Smooth muscle cell (in vitro differentiated cells): ENCODE measurements around the gene PHYHD1. TPM values are rescaled to one million over a fixed set of nuclear protein-coding genes. Genes with fewer than 3 reads are reported as not detected.
A peak's percentile ranks its signal among the peaks of the same experiment; 100 is the strongest.

Source experiments
- DNase-seq: peaks from one replicate; lab custom pipeline; 2025; ENCODE audit not compliant: unreplicated experiment; lab: John Stamatoyannopoulos, UW
- H2AFZ ChIP-seq: fragments of 200-600 bp; sonication (generic); 2 replicates; pipeline ENCODE4 v1.6.0; 2016; ENCODE audit warnings: antibody characterized with exemption, low read depth, mild to moderate bottlenecking
- H3F3A ChIP-seq: fragments of 200-600 bp; sonication (generic); 2 replicates; pipeline ENCODE4 v1.6.0; 2017; ENCODE audit warnings: antibody characterized with exemption, low read depth
- H3K27ac ChIP-seq: fragments of 200-600 bp; sonication (generic); 2 replicates; pipeline ENCODE4 v1.5.1; 2016; ENCODE audit warnings: low read depth, mild to moderate bottlenecking
- H3K27me3 ChIP-seq: fragments of 200-600 bp; sonication (generic); 2 replicates; pipeline ENCODE4 v1.6.1; 2016; ENCODE audit warnings: low read depth, mild to moderate bottlenecking
- H3K36me3 ChIP-seq: fragments of 200-600 bp; sonication (generic); 2 replicates; pipeline ENCODE4 v1.5.1; 2016; ENCODE audit warnings: low read depth
- H3K4me1 ChIP-seq: fragments of 200-600 bp; sonication (generic); 2 replicates; pipeline ENCODE4 v1.5.1; 2016; ENCODE audit warnings: low read depth
- H3K4me2 ChIP-seq: fragments of 200-600 bp; sonication (generic); 2 replicates; pipeline ENCODE4 v1.6.0; 2016; ENCODE audit warnings: mild to moderate bottlenecking
- H3K4me3 ChIP-seq: fragments of 200-600 bp; sonication (generic); 2 replicates; pipeline ENCODE4 v1.5.1; 2016; ENCODE audit warnings: mild to moderate bottlenecking
- H3K79me2 ChIP-seq: fragments of 200-600 bp; sonication (generic); 2 replicates; pipeline ENCODE4 v1.6.0; 2016; ENCODE audit warnings: low read depth, mild to moderate bottlenecking
- H3K9ac ChIP-seq: fragments of 200-600 bp; sonication (generic); 2 replicates; pipeline ENCODE4 v1.6.0; 2016; ENCODE audit warnings: low read depth
- H3K9me3 ChIP-seq: fragments of 200-600 bp; sonication (generic); replicated peaks from 2 replicates; pipeline ENCODE4 v1.5.1; 2016; ENCODE audit warnings: low read depth
- H4K20me1 ChIP-seq: fragments of 200-600 bp; sonication (generic); 2 replicates; pipeline ENCODE4 v1.6.0; 2016; ENCODE audit warnings: low read depth
- WGBS: methylation state at CpG from one replicate; pipeline ENCODE4 v1.1.7; 2016; ENCODE audit warnings: low lambda C conversion rate; 5-methylcytosine and 5-hydroxymethylcytosine counted together
- polyA plus RNA-seq: library from polyadenylated mRNA; unstranded; fragments of >200 nt; fragmentation: Nextera tagmentation; extraction: Ambion mirVana; gene quantifications from 2 replicates; pipeline ENCODE4 v1.2.1, GENCODE V29; 2016
- total RNA-seq: library from RNA; depleted of rRNA; stranded (reverse); fragments of >200 nt; gene quantifications from 2 replicates; pipeline ENCODE4 v1.2.3, GENCODE V29; 2014
- TF ChIP-seq, protein P1 (sequence below): fragments of 200-600 bp; sonication (generic); IDR thresholded peaks from 2 replicates; pipeline ENCODE4 v1.5.1; 2017; ENCODE audit warnings: borderline replicate concordance, mild to moderate bottlenecking, antibody characterized with exemption; ENCODE audit not compliant: insufficient read depth, poor library complexity, severe bottlenecking

Gene PHYHD1
- total and polyA plus RNA-seq, 2 experiments from 2014 or later, result 7.3 to 37.6 TPM

DNA sequence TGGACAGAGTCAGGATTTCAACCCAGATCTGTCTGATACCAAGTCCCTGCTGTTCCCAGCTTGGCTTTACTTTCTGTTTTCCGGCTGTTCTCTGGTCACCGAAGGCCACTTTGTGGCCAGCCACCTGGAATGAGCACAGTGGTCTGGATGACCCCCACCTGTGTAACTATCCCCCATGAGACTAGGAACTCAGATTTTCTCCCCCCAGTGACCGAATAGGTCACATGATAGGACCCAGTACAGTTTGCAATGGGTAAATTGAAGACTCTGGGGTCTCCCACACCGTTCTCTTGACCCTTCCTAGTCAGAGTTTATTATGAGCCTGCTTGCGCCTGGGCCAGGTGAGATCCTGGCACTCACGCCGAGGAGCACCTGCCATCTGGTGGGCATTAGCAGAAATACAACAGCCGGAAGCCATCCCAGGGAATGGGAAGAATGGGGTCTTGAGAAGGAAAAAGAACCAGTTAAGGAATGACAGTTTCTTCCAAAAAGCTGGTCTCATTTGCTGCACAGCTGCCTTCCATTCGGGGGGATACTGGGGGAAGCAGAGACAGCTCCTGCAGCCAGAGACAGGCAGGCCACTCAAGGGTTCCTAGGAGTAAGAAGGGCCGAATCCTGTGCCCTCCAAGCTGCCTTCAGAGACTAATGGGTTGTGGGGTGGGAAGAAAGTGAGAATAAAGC, 7.1 kb downstream of the PHYHD1 start:
- 42% methylated on average over 10 of the region's 10 CpGs for WGBS
- TF ChIP-seq, protein P1, sequence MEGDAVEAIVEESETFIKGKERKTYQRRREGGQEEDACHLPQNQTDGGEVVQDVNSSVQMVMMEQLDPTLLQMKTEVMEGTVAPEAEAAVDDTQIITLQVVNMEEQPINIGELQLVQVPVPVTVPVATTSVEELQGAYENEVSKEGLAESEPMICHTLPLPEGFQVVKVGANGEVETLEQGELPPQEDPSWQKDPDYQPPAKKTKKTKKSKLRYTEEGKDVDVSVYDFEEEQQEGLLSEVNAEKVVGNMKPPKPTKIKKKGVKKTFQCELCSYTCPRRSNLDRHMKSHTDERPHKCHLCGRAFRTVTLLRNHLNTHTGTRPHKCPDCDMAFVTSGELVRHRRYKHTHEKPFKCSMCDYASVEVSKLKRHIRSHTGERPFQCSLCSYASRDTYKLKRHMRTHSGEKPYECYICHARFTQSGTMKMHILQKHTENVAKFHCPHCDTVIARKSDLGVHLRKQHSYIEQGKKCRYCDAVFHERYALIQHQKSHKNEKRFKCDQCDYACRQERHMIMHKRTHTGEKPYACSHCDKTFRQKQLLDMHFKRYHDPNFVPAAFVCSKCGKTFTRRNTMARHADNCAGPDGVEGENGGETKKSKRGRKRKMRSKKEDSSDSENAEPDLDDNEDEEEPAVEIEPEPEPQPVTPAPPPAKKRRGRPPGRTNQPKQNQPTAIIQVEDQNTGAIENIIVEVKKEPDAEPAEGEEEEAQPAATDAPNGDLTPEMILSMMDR, result peak; percentile 75
- Histone ChIP-seq H3K27ac (no peak overlapping the region), H3K4me3 (no peak overlapping the region), H3K27me3 (no peaks in the 10 kb centered on the region), H3K4me1 (no peaks in the 10 kb centered on the region), H3K79me2 (peaks cover 5% of the 10 kb centered on the region), H3K9ac (no peak overlapping the region), H3F3A (no peaks in the 10 kb centered on the region), H4K20me1 (no peaks in the 10 kb centered on the region), H3K36me3 (no peaks in the 10 kb centered on the region), H2AFZ (no peak overlapping the region), H3K4me2 (no peak overlapping the region), H3K9me3 (no peaks in the 10 kb centered on the region)
- no peak for DNase-seq

DNA sequence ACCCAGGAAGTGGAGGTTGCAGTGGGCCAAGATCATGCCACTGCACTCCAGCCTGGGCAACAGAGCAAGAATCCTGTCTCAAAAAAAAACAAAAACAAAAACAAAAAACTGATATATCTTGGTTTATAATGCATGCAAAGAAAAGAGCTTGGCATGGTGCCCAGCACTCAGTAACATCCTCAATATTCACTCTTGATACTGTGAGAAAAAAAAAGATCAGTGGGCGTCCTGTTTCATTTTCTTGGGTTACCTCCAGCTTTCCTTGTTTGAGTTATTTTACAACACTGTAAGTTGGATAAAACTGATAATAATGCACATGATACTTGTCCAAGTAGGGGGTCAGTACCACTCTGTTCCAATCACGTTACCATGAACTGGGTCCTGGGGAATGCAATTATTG, 7.8 kb downstream of the PHYHD1 start:
- TF ChIP-seq, protein P1, result no peak
- no peak for DNase-seq

DNA sequence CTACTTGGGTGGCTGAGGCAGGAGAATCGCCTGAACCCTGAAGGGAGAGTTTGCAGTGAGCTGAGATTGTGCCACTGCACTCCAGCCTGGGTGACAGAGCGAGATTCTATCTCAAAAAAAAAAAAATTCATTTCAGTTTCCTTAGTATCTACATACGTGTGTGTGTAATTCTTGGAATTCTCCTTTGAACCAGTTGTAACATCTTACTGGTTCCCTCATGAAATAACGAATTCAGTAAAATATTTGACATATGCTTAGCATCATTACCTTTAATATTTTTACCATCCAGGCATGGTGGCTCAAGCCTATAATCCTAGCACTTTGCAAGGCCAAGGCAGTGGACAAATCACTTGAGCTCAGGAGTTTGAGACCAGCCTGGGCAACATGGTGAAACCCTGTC, 8.8 kb downstream of the PHYHD1 start:
- H3F3A ChIP-seq, result no peaks in the 10 kb centered on the region
- H3K27me3 ChIP-seq, result no peaks in the 10 kb centered on the region
- H3K4me2 ChIP-seq, result no peak overlapping the region
- no peaks in the 10 kb centered on the region for H4K20me1 ChIP-seq
- H3K9ac ChIP-seq, result no peak overlapping the region
- H3K79me2 ChIP-seq, result no peaks in the 10 kb centered on the region
- H3K27ac ChIP-seq, result no peak overlapping the region
- no peak overlapping the region for H2AFZ ChIP-seq
- no peaks in the 10 kb centered on the region for H3K4me1 ChIP-seq
- DNase-seq, result no peak
- H3K4me3 ChIP-seq, result no peak overlapping the region
- TF ChIP-seq, protein P1, result no peak
- 90% methylated on average over 4 of the region's 4 CpGs for WGBS
- no peaks in the 10 kb centered on the region for H3K9me3 ChIP-seq
- H3K36me3 ChIP-seq, result no peaks in the 10 kb centered on the region

More for the DNA sequence above, 7.8 kb downstream of the PHYHD1 start:
- Histone ChIP-seq H3K27ac (no peak overlapping the region), H3F3A (no peaks in the 10 kb centered on the region), H3K27me3 (no peaks in the 10 kb centered on the region), H3K36me3 (no peaks in the 10 kb centered on the region), H3K79me2 (peaks cover 5% of the 10 kb centered on the region), H3K4me1 (no peaks in the 10 kb centered on the region), H4K20me1 (no peaks in the 10 kb centered on the region), H3K4me2 (no peak overlapping the region), H3K4me3 (no peak overlapping the region), H3K9ac (no peak overlapping the region), H2AFZ (no peak overlapping the region), H3K9me3 (no peaks in the 10 kb centered on the region)
- 100% methylated on average over 2 of the region's 2 CpGs for WGBS

DNA sequence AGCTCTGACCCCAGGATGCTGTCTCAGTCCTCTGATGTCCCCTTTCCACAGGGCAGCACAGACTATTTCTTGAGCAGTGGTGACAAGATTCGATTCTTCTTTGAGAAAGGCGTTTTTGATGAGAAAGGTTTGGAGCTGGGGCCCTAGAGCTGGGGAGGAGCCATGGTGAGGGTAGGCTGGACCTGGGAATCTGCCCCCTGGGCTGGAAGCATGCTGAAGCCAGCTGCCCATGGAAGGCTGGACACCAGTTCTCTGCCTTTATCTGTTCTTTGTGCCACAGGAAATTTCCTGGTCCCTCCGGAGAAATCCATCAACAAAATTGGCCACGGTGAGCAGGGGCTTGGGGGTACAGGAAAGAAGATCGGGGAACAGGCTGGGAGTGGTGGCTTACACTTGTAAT, 12.9 kb downstream of the PHYHD1 start:
- 92% methylated on average over 5 of the region's 5 CpGs for WGBS
- Histone ChIP-seq H3K27me3 (no peaks in the 10 kb centered on the region), H4K20me1 (no peaks in the 10 kb centered on the region), H3K9ac (no peak overlapping the region), H3K36me3 (no peaks in the 10 kb centered on the region), H3K79me2 (no peaks in the 10 kb centered on the region), H3K4me3 (no peak overlapping the region), H3K9me3 (no peaks in the 10 kb centered on the region), H3K4me1 (no peaks in the 10 kb centered on the region), H3K27ac (no peak overlapping the region), H3K4me2 (no peak overlapping the region), H3F3A (no peaks in the 10 kb centered on the region), H2AFZ (no peak overlapping the region)
- TF ChIP-seq, protein P1, result no peak
- DNase-seq, result no peak
